ACHN (cell line): ENCODE data around the gene MYO18A.
"Not testable (repeated sequence)": the region's sequence is repeated elsewhere in the genome, so short reads cannot be mapped to it uniquely, and the experiment has no call there.

Experiments used
- DNase-seq: peaks from one replicate; pipeline ENCODE4 v3.0.0-alpha.2; 2015
- in situ Hi-C: cut with HindIII; loops from 2 replicates; pipeline ENCODE4 v1.10.0; 2017; ENCODE audit warnings: low sequenced_read_pairs, low pct_ligation_motif_present, low pct_unique_long_range_greater_than_20kb

MYO18A gene, protein sequence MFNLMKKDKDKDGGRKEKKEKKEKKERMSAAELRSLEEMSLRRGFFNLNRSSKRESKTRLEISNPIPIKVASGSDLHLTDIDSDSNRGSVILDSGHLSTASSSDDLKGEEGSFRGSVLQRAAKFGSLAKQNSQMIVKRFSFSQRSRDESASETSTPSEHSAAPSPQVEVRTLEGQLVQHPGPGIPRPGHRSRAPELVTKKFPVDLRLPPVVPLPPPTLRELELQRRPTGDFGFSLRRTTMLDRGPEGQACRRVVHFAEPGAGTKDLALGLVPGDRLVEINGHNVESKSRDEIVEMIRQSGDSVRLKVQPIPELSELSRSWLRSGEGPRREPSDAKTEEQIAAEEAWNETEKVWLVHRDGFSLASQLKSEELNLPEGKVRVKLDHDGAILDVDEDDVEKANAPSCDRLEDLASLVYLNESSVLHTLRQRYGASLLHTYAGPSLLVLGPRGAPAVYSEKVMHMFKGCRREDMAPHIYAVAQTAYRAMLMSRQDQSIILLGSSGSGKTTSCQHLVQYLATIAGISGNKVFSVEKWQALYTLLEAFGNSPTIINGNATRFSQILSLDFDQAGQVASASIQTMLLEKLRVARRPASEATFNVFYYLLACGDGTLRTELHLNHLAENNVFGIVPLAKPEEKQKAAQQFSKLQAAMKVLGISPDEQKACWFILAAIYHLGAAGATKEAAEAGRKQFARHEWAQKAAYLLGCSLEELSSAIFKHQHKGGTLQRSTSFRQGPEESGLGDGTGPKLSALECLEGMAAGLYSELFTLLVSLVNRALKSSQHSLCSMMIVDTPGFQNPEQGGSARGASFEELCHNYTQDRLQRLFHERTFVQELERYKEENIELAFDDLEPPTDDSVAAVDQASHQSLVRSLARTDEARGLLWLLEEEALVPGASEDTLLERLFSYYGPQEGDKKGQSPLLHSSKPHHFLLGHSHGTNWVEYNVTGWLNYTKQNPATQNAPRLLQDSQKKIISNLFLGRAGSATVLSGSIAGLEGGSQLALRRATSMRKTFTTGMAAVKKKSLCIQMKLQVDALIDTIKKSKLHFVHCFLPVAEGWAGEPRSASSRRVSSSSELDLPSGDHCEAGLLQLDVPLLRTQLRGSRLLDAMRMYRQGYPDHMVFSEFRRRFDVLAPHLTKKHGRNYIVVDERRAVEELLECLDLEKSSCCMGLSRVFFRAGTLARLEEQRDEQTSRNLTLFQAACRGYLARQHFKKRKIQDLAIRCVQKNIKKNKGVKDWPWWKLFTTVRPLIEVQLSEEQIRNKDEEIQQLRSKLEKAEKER (N-terminal part only)

GRCh38 chr17:29180034-29180787 is at the start of gene MYO18A:
Gene MYO18A, minus strand, starts transcription at chr17:29180398. Its CDS starts 13,458 bp downstream, at chr17:29166940.
- in situ Hi-C loops = no loop called here
- DNase-seq = peak; percentile 82

DNA sequence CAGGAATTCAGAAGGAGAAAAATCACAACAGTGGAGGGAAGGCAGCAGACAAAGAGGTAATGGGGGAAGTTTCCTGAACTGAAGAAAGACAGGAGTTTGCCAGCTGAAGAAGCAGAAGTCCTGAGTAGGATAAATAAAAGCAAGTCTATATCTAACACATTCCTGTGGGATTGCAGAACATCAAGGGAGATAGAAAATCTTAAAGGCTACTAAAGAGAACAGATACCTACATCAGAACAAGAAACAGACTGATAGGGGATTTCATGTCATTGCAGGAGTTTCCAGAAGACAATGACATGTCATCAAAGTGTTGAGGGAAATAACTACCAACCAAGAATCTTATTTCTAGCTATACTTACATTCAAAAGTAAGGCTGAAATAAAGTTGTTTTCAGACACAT is 45.2 kb upstream of the MYO18A start:
- DNase-seq = no peak
- in situ Hi-C loops = no loop called here

DNA sequence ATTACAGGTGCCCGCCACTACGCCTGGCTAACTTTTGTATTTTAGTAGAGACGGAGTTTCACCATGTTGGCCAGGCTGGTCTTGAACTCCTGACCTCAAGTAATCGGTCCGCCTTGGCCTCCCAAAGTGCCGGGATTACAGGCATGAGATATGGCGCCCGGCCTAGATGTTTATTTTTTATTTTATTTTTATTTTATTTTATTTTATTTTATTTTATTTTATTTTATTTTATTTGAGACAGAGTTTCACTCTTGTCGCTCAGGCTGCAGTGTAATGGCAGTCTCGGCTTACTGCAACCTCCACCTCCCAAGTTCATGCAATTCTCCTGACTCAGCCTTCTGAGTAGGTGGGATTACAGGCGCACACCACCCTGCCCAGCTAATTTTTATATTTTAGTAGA is 41.1 kb upstream of the MYO18A start:
- DNase-seq, in situ Hi-C loops: not testable (repeated sequence)

DNA sequence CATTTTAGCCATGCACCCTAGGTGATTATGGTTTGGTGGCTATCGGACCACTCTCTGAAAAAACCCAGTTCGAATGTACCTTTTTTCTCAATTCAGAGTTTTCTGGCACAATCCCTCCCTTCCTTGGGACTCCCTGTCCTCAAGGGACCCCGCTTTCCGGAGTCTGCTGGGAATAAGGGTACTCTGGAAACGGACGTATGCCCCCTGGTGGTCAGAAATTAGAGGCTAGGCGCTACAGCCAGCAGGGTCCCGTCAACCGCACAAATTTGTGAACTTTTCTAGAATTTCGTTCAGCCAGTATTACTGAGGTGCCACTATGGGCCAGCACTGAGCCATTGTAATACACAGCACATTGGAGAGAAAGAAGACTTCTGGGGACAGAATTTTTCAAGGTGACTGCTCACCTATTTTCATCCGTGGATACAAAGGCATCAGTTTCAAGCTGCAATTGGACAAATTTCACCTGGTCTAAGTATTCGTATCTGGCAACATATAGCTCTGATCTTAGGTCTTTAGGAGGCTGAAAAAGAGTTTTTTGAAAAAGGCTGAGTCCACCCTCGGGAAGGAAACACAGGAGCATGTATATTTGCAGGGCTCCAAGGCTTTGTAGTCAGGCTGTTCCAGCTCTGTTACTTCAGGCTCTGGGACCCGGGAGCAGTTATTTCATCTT is 39.3 kb upstream of the MYO18A start:
- in situ Hi-C loops = no loop called here
- DNase-seq = peak; percentile 85

DNA sequence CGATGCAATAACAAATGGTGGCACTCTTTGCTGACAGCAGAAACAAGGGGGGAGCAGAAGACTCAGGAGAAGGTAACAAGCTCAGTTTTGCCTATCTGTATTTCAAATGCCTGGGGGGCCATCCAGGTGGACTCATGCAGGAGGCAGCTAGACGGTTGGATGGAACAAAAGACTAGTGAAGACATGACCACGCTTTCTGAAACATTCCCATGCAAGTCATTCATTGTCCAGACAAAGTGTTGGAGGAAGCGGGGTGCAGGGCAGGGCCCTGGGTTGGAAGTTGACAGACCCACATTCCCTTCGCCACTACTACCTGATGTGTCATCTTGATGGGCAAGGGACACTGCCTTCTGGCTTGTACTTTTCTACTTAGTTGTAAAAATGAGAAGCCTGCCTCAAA is 36.7 kb upstream of the MYO18A start:
- in situ Hi-C loops = no loop called here
- no peak for DNase-seq

DNA sequence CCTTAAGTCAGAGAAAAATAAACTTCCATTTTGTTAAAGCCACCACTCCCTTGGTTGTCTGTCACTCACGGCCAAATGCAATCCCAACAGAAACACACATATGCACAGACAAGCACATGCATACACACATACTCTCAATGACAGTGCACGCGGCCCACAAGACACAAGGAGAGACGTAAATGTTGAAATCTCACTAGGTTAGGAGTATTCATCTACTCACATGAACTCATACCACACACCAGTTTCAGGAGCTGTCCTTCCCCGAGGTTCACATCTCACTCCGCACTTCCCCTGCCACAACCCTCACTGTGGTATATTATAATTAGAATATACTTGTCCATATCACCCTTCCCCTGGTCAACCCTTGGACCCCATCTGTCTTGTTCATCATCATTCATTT is 36.0 kb upstream of the MYO18A start:
- DNase-seq = no peak
- in situ Hi-C loops = no loop called here

GRCh38 chr17:29215717-29216116 is 35.5 kb upstream of the MYO18A start:
- DNase-seq = no peak
- in situ Hi-C loops = no loop called here

GRCh38 chr17:29215174-29215573 is 35.0 kb upstream of the MYO18A start:
- in situ Hi-C loops = no loop called here
- no peak for DNase-seq

- in situ Hi-C loops = no loop called here
- no peak for DNase-seq
Measured at GRCh38 chr17:29214215-29215146, 34.3 kb upstream of the MYO18A start.

GRCh38 chr17:29212681-29213121 is 32.5 kb upstream of the MYO18A start:
- in situ Hi-C loops = no loop called here
- no peak for DNase-seq

GRCh38 chr17:29212094-29212631 is 32.0 kb upstream of the MYO18A start:
- in situ Hi-C loops = no loop called here
- DNase-seq = no peak

- DNase-seq = no peak
- in situ Hi-C loops = no loop called here
Measured at GRCh38 chr17:29210879-29211278, 30.7 kb upstream of the MYO18A start.

DNA sequence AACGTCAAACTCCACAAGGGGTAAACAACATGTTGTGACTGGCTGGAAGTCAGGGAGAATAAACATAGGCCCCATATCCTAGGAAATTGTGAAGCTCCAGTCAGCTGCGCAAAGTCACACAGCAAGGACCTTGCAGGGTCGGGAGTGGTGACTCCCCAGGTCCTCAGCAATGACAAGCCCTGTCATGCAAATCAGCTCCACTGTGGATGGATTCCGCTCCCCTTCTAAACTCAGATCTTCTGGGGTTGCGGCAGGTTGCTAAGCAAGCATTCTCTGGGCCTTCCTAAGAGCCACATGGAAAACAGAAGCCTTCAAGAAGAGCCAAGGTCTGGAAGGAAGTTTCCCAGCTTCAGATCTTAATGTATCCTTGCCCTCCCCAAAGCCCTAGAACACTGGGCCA is 28.9 kb upstream of the MYO18A start:
- DNase-seq = no peak
- in situ Hi-C loops = no loop called here

DNA sequence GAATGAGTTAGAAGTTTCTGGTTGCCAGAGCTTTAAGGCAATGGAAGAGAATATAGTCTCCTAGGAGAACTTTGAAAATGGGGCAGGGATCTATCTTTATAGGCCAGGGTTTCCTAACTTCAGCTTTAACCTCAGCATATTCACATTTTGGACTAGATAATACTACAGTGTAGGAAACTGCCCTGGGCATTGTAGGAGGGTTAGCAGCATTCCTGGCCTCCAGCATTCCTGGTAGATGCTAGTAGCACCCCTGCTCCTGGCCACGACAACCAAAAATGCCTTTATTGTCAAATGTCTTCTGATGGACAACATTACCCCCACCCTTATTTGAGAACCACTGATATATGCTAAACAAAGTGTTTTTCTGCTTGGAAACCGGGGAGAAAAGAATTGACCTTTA is 27.8 kb upstream of the MYO18A start:
- in situ Hi-C loops = no loop called here
- no peak for DNase-seq

- in situ Hi-C loops = no loop called here
- DNase-seq = no peak
Measured at GRCh38 chr17:29205047-29205446, 24.8 kb upstream of the MYO18A start.

DNA sequence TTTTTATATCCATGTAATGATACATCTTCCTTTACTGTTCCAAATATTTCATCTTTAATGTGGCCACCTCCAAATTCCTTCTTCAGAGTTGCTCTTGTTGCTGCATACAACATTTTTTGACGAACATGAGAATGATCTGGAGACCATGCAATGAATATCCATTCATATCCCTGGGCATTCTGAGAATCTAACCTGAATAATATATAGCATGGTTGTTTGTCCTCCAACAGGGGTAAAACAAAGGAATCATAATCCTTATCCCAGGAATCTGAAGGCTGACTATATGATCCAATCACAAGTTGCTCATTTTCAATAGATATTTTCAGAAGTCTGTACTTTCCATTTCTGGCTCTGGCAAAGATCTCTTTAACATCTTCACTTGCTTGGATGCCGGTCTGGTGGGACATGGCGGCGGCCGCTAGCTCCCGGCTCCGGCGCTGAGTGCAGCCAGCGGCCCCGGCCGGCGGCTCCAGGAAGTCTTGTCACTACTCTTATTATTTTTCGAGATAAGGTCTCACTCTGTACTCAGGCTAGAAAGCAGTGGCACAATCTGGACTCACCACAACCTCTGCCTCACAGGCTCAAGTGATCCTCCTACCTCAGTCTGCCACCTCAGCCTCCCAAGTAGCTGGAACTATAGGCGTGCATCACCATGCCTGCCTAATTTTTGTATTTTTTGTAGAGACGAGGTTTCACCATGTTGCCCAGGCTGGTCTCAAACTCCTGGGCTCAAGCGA is 24.0 kb upstream of the MYO18A start:
- not testable (repeated sequence) for DNase-seq

More for the DNA sequence above, 24.0 kb upstream of the MYO18A start:
- in situ Hi-C loops = not testable (repeated sequence)
